Keratinocyte (primary cell): ENCODE data around the gene SSMEM1. TPM values are rescaled to one million over a fixed set of nuclear protein-coding genes. Genes with fewer than 3 reads are reported as not detected.

ENCODE experiments used
- DNase-seq: peaks from one replicate; pipeline ENCODE4 v3.0.0-alpha.2; 2011; ENCODE audit warnings: low read depth, missing footprints, low spot score
- FAIRE-seq: peaks from 2 replicates; lab custom pipeline; 2011; peaks lifted over from hg19 to GRCh38; lab: Jason Lieb, UNC
- H2AFZ ChIP-seq: 2 replicates; pipeline ENCODE4 v1.6.0; 2012; ENCODE audit warnings: low read length, control low read depth, inconsistent platforms; ENCODE audit not compliant: control insufficient read depth
- H3K27ac ChIP-seq: 2 replicates; pipeline ENCODE4 v1.5.1; 2011; ENCODE audit warnings: low read length; ENCODE audit not compliant: control insufficient read depth, insufficient read depth
- H3K27me3 ChIP-seq: 3 replicates; pipeline ENCODE4 v1.6.0; 2011; ENCODE audit warnings: low read length; ENCODE audit not compliant: control insufficient read depth, insufficient read depth; ENCODE audit errors: extremely low read depth
- H3K36me3 ChIP-seq, 2 experiments: 2 replicates in 1 of 2; 3 replicates in 1 of 2; pipeline ENCODE4 v1.5.1; 2011; ENCODE audit warnings: low read length in 2 of 2, mild to moderate bottlenecking in 1 of 2; ENCODE audit not compliant: control insufficient read depth in 2 of 2, insufficient read depth in 2 of 2; ENCODE audit errors: extremely low read depth in 1 of 2
- H3K4me1 ChIP-seq: 3 replicates; pipeline ENCODE4 v1.5.1; 2011; ENCODE audit warnings: low read length; ENCODE audit not compliant: control insufficient read depth, insufficient read depth; ENCODE audit errors: extremely low read depth
- H3K4me2 ChIP-seq: 3 replicates; pipeline ENCODE4 v1.6.0; 2011; ENCODE audit warnings: low read depth, low read length; ENCODE audit not compliant: control insufficient read depth, insufficient read depth; ENCODE audit errors: extremely low read depth
- H3K4me3 ChIP-seq, 3 experiments: fragments of 200-600 bp in 1 of 3; sonication (generic) in 1 of 3; 2 replicates in 2 of 3; 3 replicates in 1 of 3; pipeline ENCODE4 v1.5.1; 2011 to 2016; ENCODE audit warnings: low read length in 3 of 3, mild to moderate bottlenecking in 3 of 3, control low read depth in 2 of 3, inconsistent platforms in 1 of 3, low read depth in 1 of 3, mixed read lengths in 1 of 3, mixed run types in 1 of 3, moderate library complexity in 1 of 3; ENCODE audit not compliant: control insufficient read depth in 2 of 3, insufficient read depth in 2 of 3; ENCODE audit errors: extremely low read depth in 1 of 3
- H3K79me2 ChIP-seq: 2 replicates; pipeline ENCODE4 v1.6.0; 2012; ENCODE audit warnings: low read length; ENCODE audit not compliant: control insufficient read depth, insufficient read depth
- H3K9ac ChIP-seq: 3 replicates; pipeline ENCODE4 v1.6.0; 2011; ENCODE audit warnings: low read length; ENCODE audit not compliant: control insufficient read depth, insufficient read depth; ENCODE audit errors: extremely low read depth
- H3K9me1 ChIP-seq: 3 replicates; pipeline ENCODE4 v1.6.0; 2011; ENCODE audit warnings: low read length; ENCODE audit not compliant: control insufficient read depth, insufficient read depth; ENCODE audit errors: extremely low read depth
- H3K9me3 ChIP-seq: 2 replicates; pipeline ENCODE4 v1.5.1; 2012; ENCODE audit warnings: low read depth, low read length; ENCODE audit not compliant: control insufficient read depth
- H4K20me1 ChIP-seq: 3 replicates; pipeline ENCODE4 v1.6.0; 2011; ENCODE audit warnings: low read length; ENCODE audit not compliant: control insufficient read depth, insufficient read depth; ENCODE audit errors: extremely low read depth
- CTCF ChIP-seq, 3 experiments: IDR thresholded peaks in 1 of 3; conservative IDR thresholded peaks in 1 of 3; optimal IDR thresholded peaks in 1 of 3; 2 replicates in 2 of 3; 3 replicates in 1 of 3; pipeline versions ENCODE3 to v1.5.1; 2011; ENCODE audit warnings: low read length in 3 of 3, mild to moderate bottlenecking in 3 of 3, moderate library complexity in 2 of 3, control low read depth in 1 of 3, inconsistent platforms in 1 of 3; ENCODE audit not compliant: insufficient read depth in 2 of 3; ENCODE audit errors: extremely low read depth in 1 of 3
- EZH2 ChIP-seq: IDR thresholded peaks from one replicate; pipeline ENCODE4 v1.6.1; 2012; ENCODE audit warnings: inconsistent platforms, mild to moderate bottlenecking, low read length, moderate library complexity
- dilution Hi-C: fragments of 300-500 bp; cut with MboI; formaldehyde crosslinking; loops from one replicate; pipeline ENCODE4 v1.7.0; 2020; ENCODE audit warnings: low sequenced_read_pairs; ENCODE audit not compliant: extremely low pct_ligation_motif_present
- polyA plus RNA-seq, 5 experiments: library from polyadenylated mRNA; depleted of rRNA in 3 of 5; stranded (reverse) in 3 of 5; stranded (forward) in 1 of 5; unstranded in 1 of 5; fragments of >200 nt; gene quantifications; 1 replicate in 1 of 5; 2 replicates in 3 of 5; 3 replicates in 1 of 5; pipeline versions ENCODE4 v1.2.1 to v1.2.3, GENCODE V29; 2011 to 2012; ENCODE audit warnings: missing spikeins in 2 of 5, low read depth in 1 of 5, low replicate concordance in 1 of 5

Gene SSMEM1
- polyA plus RNA-seq, 1 donor (not counting 4 experiments of a cell fraction or from before 2014, with no cell fraction given) = not detected

- DNase-seq (no peak), FAIRE-seq (no peak)
- H3K4me1 ChIP-seq = no peaks in the 10 kb centered on the region
- no peak overlapping the region for H3K4me3 ChIP-seq
- no peaks in the 10 kb centered on the region for H3K79me2 ChIP-seq
- H3K27ac ChIP-seq = no peak overlapping the region
- no peak overlapping the region for H3K9ac ChIP-seq
- H3K9me1 ChIP-seq = no peaks in the 10 kb centered on the region
- dilution Hi-C loops = no loop called here
- no peak overlapping the region for H2AFZ ChIP-seq
- peaks cover 6 to 7% of the 10 kb centered on the region in 2 experiments for H3K36me3 ChIP-seq
- H3K27me3 ChIP-seq = no peaks in the 10 kb centered on the region
- H3K4me2 ChIP-seq = no peak overlapping the region
- TF ChIP-seq EZH2 (no peak), CTCF (optimal IDR thresholded peaks at IDR 0.05 in 1 of 3, IDR thresholded peaks at IDR 0.05 in 1 of 3, conservative IDR thresholded peaks at IDR 0.05 in 1 of 3; ENCODE audit: extremely low read depth in 1 of 3, insufficient read depth in 2 of 3, low read length in 3 of 3) (no peak)
- no peaks in the 10 kb centered on the region for H3K9me3 ChIP-seq
- H4K20me1 ChIP-seq = no peaks in the 10 kb centered on the region
These were observed 33.3 kb upstream of the SSMEM1 start for GRCh38 chr7:130174237-130174959.

- Histone ChIP-seq H3K4me3 (no peak overlapping the region), H3K36me3 (peaks cover 1 to 8% of the 10 kb centered on the region in 2 experiments), H3K79me2 (no peaks in the 10 kb centered on the region), H3K9me1 (no peaks in the 10 kb centered on the region), H3K4me2 (no peak overlapping the region), H3K9ac (no peak overlapping the region), H2AFZ (no peak overlapping the region), H3K27me3 (no peaks in the 10 kb centered on the region), H3K4me1 (no peaks in the 10 kb centered on the region), H4K20me1 (no peaks in the 10 kb centered on the region), H3K9me3 (no peaks in the 10 kb centered on the region), H3K27ac (no peak overlapping the region)
- no peak for FAIRE-seq
- dilution Hi-C loops = no loop called here
- DNase-seq = no peak
- no peak for TF ChIP-seq CTCF (optimal IDR thresholded peaks at IDR 0.05 in 1 of 3, IDR thresholded peaks at IDR 0.05 in 1 of 3, conservative IDR thresholded peaks at IDR 0.05 in 1 of 3; ENCODE audit: extremely low read depth in 1 of 3, insufficient read depth in 2 of 3, low read length in 3 of 3)
- no peak for TF ChIP-seq EZH2
These were observed 29.4 kb upstream of the SSMEM1 start for GRCh38 chr7:130178251-130178650.
